GM23248 (cell line): ENCODE data around the gene HSD3B1. TPM values are rescaled to one million over a fixed set of nuclear protein-coding genes. Genes with fewer than 3 reads are reported as not detected.

Experiments used
- DNase-seq: peaks from one replicate; pipeline ENCODE4 v3.0.0-alpha.2; 2015
- H2AFZ ChIP-seq: fragments of 200-600 bp; sonication (generic); 2 replicates; pipeline ENCODE4 v1.6.1; 2016; ENCODE audit warnings: antibody characterized with exemption
- H3F3A ChIP-seq: fragments of 200-600 bp; sonication (generic); 2 replicates; pipeline ENCODE4 v1.6.1; 2016; ENCODE audit warnings: mild to moderate bottlenecking, antibody characterized with exemption, mixed run types; ENCODE audit not compliant: insufficient read depth
- H3K27ac ChIP-seq: fragments of 200-600 bp; sonication (generic); 2 replicates; pipeline ENCODE4 v1.5.1; 2016; ENCODE audit warnings: mild to moderate bottlenecking
- H3K27me3 ChIP-seq: fragments of 200-600 bp; sonication (generic); replicated peaks from 2 replicates; pipeline ENCODE4 v1.6.1; 2016; ENCODE audit warnings: mild to moderate bottlenecking; ENCODE audit not compliant: insufficient read depth
- H3K36me3 ChIP-seq: fragments of 200-600 bp; sonication (generic); 2 replicates; pipeline ENCODE4 v1.6.1; 2016; ENCODE audit warnings: low read depth, mild to moderate bottlenecking
- H3K4me1 ChIP-seq: fragments of 200-600 bp; sonication (generic); 2 replicates; pipeline ENCODE4 v1.6.1; 2016; ENCODE audit warnings: mild to moderate bottlenecking; ENCODE audit not compliant: insufficient read depth
- H3K4me2 ChIP-seq: fragments of 200-600 bp; sonication (generic); one replicate; pipeline ENCODE4 v1.6.1; 2016; ENCODE audit warnings: mild to moderate bottlenecking; ENCODE audit not compliant: unreplicated experiment
- H3K4me3 ChIP-seq: fragments of 200-600 bp; sonication (generic); 2 replicates; pipeline ENCODE4 v1.5.1; 2016; ENCODE audit warnings: mild to moderate bottlenecking
- H3K79me2 ChIP-seq: fragments of 200-600 bp; sonication (generic); 2 replicates; pipeline ENCODE4 v1.6.1; 2016; ENCODE audit warnings: mild to moderate bottlenecking; ENCODE audit not compliant: insufficient read depth
- H3K9ac ChIP-seq: fragments of 200-600 bp; sonication (generic); 2 replicates; pipeline ENCODE4 v1.6.1; 2016; ENCODE audit warnings: mild to moderate bottlenecking
- H3K9me2 ChIP-seq: fragments of 200-600 bp; sonication (generic); 2 replicates; pipeline ENCODE4 v1.6.1; 2016; ENCODE audit warnings: mixed run types, mild to moderate bottlenecking, moderate library complexity; ENCODE audit not compliant: insufficient read depth
- H3K9me3 ChIP-seq: fragments of 200-600 bp; sonication (generic); one replicate; pipeline ENCODE4 v1.6.1; 2017; ENCODE audit warnings: low read depth
- H4K20me1 ChIP-seq: fragments of 200-600 bp; sonication (generic); 2 replicates; pipeline ENCODE4 v1.6.0; 2016; ENCODE audit not compliant: insufficient read depth
- EZH2 ChIP-seq: fragments of 200-600 bp; sonication (generic); IDR thresholded peaks from 2 replicates; pipeline ENCODE4 v1.6.1; 2018; ENCODE audit warnings: antibody characterized with exemption, mild to moderate bottlenecking; ENCODE audit not compliant: insufficient read depth, poor library complexity, severe bottlenecking
- EZH2phosphoT487 ChIP-seq: fragments of 200-600 bp; sonication (generic); IDR thresholded peaks from 2 replicates; pipeline ENCODE4 v1.6.1; 2018; ENCODE audit warnings: antibody characterized with exemption, moderate library complexity, mild to moderate bottlenecking, low read depth; ENCODE audit not compliant: insufficient read depth
- WGBS, 2 experiments: methylation state at CpG; one replicate each; pipeline ENCODE4 v1.1.6; 2015 to 2017; ENCODE audit warnings: low lambda C conversion rate in 2 of 2, low coverage in 1 of 2; ENCODE audit errors: missing lambda C conversion rate in 2 of 2; 5-methylcytosine and 5-hydroxymethylcytosine counted together
- in situ Hi-C: fragments of 300-500 bp; cut with MboI; formaldehyde crosslinking; loops from 2 replicates; pipeline ENCODE4 v1.15.0; 2020
- polyA plus RNA-seq: library from polyadenylated mRNA; unstranded; fragments of >200 nt; fragmentation: Nextera tagmentation; extraction: Ambion mirVana; gene quantifications from 2 replicates; pipeline ENCODE4 v1.2.1, GENCODE V29; 2016
- total RNA-seq: library from RNA; depleted of rRNA; stranded (reverse); fragments of >200 nt; shearing (Covaris generic); gene quantifications from 2 replicates; pipeline ENCODE4 v1.2.3, GENCODE V29; 2014; rRNA removed

The HSD3B1 gene
- total RNA-seq: not detected in 2 replicates
- polyA plus RNA-seq: not detected in 2 replicates

DNA sequence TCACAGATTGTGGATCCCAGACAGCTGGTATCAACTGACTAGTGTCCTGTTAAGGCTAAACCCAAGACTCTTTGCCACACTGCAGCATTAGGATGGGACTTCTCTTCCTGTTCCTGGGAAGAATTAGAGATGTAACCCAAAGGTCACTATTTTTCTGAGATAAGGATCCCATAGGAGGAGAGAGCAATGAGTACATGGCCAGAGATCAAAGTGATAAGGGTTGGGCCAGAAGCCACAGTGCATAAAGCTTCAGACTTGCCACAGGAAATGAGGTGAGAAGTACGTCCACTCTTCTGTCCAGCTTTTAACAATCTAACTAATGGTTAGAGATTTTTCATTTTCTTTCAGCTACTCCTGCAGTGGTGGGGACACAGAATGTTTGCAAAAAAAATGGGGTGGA lies at the start of gene HSD3B1:
Gene HSD3B1, plus strand, starts transcription at position 270 of the 400 bp plus-strand sequence. CDS start 267 bp downstream, outside the sequence.
- no peaks in the 10 kb centered on the region for H3K9me3 ChIP-seq
- H3K27me3 ChIP-seq: no peaks in the 10 kb centered on the region; the same call in 1 of the 2 replicates
- no peak within 1 kb of the TSS for H3K4me2 ChIP-seq
- H3K9me2 ChIP-seq: no peaks in the 10 kb centered on the region
- H3K27ac ChIP-seq: no peak within 1 kb of the TSS
- WGBS, 2 experiments: 79 to 81% methylated on average over 1 of the region's 1 CpG
- TF ChIP-seq EZH2phosphoT487 (no peak), EZH2 (no peak)
- no peak within 1 kb of the TSS for H3K9ac ChIP-seq
- no peaks in the 10 kb centered on the region for H3K4me1 ChIP-seq
- no peak within 1 kb of the TSS for H2AFZ ChIP-seq
- in situ Hi-C loops: no loop called here
- no peaks in the 10 kb centered on the region for H3K36me3 ChIP-seq
- no peak for DNase-seq
- no peaks in the 10 kb centered on the region for H3F3A ChIP-seq
- H3K79me2 ChIP-seq: no peaks in the 10 kb centered on the region
- H3K4me3 ChIP-seq: no peak within 1 kb of the TSS
- no peaks in the 10 kb centered on the region for H4K20me1 ChIP-seq

DNA sequence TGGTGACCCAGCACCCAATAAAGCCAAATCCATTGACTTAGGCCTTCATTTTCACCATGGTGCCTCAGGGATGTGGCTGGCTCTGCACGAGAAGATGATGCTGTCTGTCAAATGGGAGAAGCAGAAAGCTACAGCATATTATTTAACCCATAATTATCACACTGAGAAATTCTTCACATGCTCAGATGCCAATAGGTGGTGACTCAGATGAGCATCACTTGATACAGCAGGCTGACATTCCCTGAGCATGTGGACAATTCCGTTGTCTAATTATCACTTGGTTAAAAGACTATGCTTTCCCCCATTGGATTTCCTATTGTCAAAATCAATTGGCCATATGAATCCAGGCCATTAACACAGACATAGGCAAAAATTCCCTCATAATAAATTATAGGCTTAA lies 44.0 kb upstream of the HSD3B1 start:
- Histone ChIP-seq H3K9ac (no peak overlapping the region), H3K27me3 (peaks cover 39% of the 10 kb centered on the region), H3K36me3 (no peaks in the 10 kb centered on the region), H3K9me3 (no peaks in the 10 kb centered on the region), H4K20me1 (no peaks in the 10 kb centered on the region), H3F3A (no peaks in the 10 kb centered on the region), H3K4me2 (no peak overlapping the region), H3K9me2 (no peaks in the 10 kb centered on the region), H3K4me3 (no peak overlapping the region), H3K27ac (no peak overlapping the region), H3K79me2 (no peaks in the 10 kb centered on the region), H2AFZ (no peak overlapping the region), H3K4me1 (no peaks in the 10 kb centered on the region)
- TF ChIP-seq EZH2 (no peak), EZH2phosphoT487 (no peak)
- DNase-seq: no peak
- in situ Hi-C loops: no loop called here
- 51 to 62% methylated on average over 2 of the region's 2 CpGs for WGBS, 2 experiments

DNA sequence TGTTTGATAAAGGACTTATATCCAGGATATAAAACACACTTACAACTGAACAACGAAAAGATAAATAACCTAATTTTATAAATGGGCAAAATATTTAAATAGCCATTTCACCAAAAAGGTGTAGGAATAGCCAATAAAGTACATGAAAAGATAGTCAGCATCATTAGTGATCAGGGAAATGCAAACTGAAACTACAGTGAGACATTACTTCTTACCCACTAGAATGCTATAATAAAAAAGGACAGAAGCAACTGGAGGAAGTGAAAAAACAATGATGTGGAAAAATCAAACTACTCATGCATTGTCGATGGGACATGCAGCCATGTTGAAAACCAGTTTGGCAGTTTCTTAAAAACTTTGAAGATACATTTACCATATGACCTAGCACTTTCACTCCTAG lies 43.4 kb upstream of the HSD3B1 start:
- TF ChIP-seq EZH2phosphoT487 (no peak), EZH2 (no peak)
- H3K9ac ChIP-seq: no peak overlapping the region
- no peaks in the 10 kb centered on the region for H3K4me1 ChIP-seq
- H3K9me3 ChIP-seq: no peaks in the 10 kb centered on the region
- H3K4me2 ChIP-seq: no peak overlapping the region
- DNase-seq: no peak
- peaks cover 37% of the 10 kb centered on the region for H3K27me3 ChIP-seq
- in situ Hi-C loops: no loop called here
- H3K79me2 ChIP-seq: no peaks in the 10 kb centered on the region
- no peaks in the 10 kb centered on the region for H3K9me2 ChIP-seq
- no peak overlapping the region for H2AFZ ChIP-seq
- no peaks in the 10 kb centered on the region for H4K20me1 ChIP-seq
- H3K27ac ChIP-seq: no peak overlapping the region
- WGBS, 2 experiments: 48 to 50% methylated on average over 2 of the region's 2 CpGs
- no peaks in the 10 kb centered on the region for H3F3A ChIP-seq
- H3K4me3 ChIP-seq: no peak overlapping the region
- H3K36me3 ChIP-seq: no peaks in the 10 kb centered on the region

DNA sequence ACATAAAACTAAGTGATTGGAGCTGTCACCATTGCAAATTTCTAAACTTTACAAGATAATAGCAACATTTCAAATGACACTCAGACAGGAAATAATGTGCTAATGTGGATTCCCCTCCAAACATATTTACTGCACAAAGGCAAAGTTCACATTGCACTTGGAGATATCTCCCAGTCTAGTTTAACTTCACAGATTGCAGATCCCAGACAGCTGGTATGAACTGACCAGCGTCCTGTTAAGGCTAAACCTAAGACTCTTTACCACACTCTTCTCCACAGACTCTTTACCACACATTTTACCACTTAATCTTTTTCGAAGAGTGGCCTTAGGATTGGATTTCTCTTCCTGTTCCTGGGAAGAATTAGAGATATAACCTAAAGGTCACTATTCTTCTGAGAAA lies 40.6 kb upstream of the HSD3B1 start:
- H3K9me3 ChIP-seq: no peaks in the 10 kb centered on the region
- no peaks in the 10 kb centered on the region for H3F3A ChIP-seq
- H3K4me3 ChIP-seq: no peak overlapping the region
- no peak overlapping the region for H3K27ac ChIP-seq
- H3K4me2 ChIP-seq: no peak overlapping the region
- in situ Hi-C loops: no loop called here
- no peak overlapping the region for H2AFZ ChIP-seq
- no peak for TF ChIP-seq EZH2phosphoT487
- TF ChIP-seq EZH2: no peak
- no peak for DNase-seq
- H3K9ac ChIP-seq: no peak overlapping the region
- H4K20me1 ChIP-seq: no peaks in the 10 kb centered on the region
- H3K79me2 ChIP-seq: no peaks in the 10 kb centered on the region
- H3K36me3 ChIP-seq: no peaks in the 10 kb centered on the region
- WGBS, 2 experiments: 22 to 36% methylated on average over 2 of the region's 2 CpGs
- H3K9me2 ChIP-seq: no peaks in the 10 kb centered on the region
- peaks cover 36% of the 10 kb centered on the region for H3K27me3 ChIP-seq
- no peaks in the 10 kb centered on the region for H3K4me1 ChIP-seq

DNA sequence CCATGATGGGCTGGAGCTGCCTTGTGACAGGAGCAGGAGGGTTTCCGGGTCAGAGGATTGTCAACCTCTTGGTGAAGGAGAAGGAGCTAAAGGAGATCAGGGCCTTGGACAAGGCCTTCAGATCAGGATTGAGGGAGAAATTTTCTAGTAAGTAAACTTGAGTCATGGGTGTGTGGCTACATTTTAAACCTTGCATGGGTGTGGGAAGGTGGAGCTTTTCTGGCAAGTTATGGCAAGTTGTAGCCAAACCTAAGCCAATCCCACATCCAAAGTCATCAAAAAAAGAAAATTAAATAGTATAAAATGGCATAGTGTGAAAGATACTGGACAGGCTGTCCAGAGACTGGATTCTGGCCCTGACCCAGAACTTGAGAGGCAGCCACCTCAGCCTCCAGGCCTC lies 39.8 kb upstream of the HSD3B1 start:
- H3K4me2 ChIP-seq: no peak overlapping the region
- WGBS, 2 experiments: 74 to 79% methylated on average over 1 of the region's 1 CpG
- no peak overlapping the region for H2AFZ ChIP-seq
- no peaks in the 10 kb centered on the region for H3K79me2 ChIP-seq
- H3K9me2 ChIP-seq: no peaks in the 10 kb centered on the region
- in situ Hi-C loops: no loop called here
- no peak for DNase-seq
- H3K9ac ChIP-seq: no peak overlapping the region
- H3K27ac ChIP-seq: no peak overlapping the region
- H3K4me3 ChIP-seq: no peak overlapping the region
- peaks cover 41% of the 10 kb centered on the region for H3K27me3 ChIP-seq
- H3F3A ChIP-seq: no peaks in the 10 kb centered on the region
- TF ChIP-seq EZH2: no peak
- TF ChIP-seq EZH2phosphoT487: no peak
- no peaks in the 10 kb centered on the region for H4K20me1 ChIP-seq
- H3K9me3 ChIP-seq: no peaks in the 10 kb centered on the region
- H3K36me3 ChIP-seq: no peaks in the 10 kb centered on the region
- H3K4me1 ChIP-seq: no peaks in the 10 kb centered on the region
